Keratinocyte (primary cell): ENCODE results near the gene PTGES3.

ENCODE experiments used
- EZH2 ChIP-seq: IDR thresholded peaks from one replicate; pipeline ENCODE4 v1.6.1; 2012; ENCODE audit warnings: inconsistent platforms, mild to moderate bottlenecking, low read length, moderate library complexity
- TF ChIP-seq, protein P1 (sequence below), 3 experiments: IDR thresholded peaks in 1 of 3; conservative IDR thresholded peaks in 1 of 3; optimal IDR thresholded peaks in 1 of 3; 2 replicates in 2 of 3; 3 replicates in 1 of 3; pipeline versions ENCODE3 to v1.5.1; 2011; ENCODE audit warnings: low read length in 3 of 3, mild to moderate bottlenecking in 3 of 3, moderate library complexity in 2 of 3, control low read depth in 1 of 3, inconsistent platforms in 1 of 3; ENCODE audit not compliant: insufficient read depth in 2 of 3; ENCODE audit errors: extremely low read depth in 1 of 3

DNA sequence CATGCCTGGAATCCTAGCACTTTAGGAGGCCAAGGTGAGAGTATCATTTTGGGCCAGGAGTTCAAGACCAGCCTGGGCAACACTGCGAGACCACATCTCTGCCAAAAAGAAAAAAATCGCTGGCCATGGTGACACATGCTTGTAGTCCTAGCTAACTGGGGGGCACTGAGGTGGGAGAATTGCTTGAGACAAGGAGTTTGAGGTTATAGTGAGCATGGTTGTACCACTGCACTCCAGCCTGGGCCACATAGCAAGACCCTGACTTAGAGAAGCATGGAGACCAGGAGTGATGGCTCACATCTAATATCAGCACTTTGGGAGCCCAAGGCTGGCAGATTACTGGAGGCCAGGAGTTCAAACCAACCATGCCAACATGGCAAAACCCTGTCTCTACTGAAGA, 9.2 kb downstream of the PTGES3 start:
- TF ChIP-seq, protein P1, sequence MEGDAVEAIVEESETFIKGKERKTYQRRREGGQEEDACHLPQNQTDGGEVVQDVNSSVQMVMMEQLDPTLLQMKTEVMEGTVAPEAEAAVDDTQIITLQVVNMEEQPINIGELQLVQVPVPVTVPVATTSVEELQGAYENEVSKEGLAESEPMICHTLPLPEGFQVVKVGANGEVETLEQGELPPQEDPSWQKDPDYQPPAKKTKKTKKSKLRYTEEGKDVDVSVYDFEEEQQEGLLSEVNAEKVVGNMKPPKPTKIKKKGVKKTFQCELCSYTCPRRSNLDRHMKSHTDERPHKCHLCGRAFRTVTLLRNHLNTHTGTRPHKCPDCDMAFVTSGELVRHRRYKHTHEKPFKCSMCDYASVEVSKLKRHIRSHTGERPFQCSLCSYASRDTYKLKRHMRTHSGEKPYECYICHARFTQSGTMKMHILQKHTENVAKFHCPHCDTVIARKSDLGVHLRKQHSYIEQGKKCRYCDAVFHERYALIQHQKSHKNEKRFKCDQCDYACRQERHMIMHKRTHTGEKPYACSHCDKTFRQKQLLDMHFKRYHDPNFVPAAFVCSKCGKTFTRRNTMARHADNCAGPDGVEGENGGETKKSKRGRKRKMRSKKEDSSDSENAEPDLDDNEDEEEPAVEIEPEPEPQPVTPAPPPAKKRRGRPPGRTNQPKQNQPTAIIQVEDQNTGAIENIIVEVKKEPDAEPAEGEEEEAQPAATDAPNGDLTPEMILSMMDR (optimal IDR thresholded peaks at IDR 0.05 in 1 of 3, IDR thresholded peaks at IDR 0.05 in 1 of 3, conservative IDR thresholded peaks at IDR 0.05 in 1 of 3; ENCODE audit: extremely low read depth in 1 of 3, insufficient read depth in 2 of 3, low read length in 3 of 3): no peak
- no peak for TF ChIP-seq EZH2
